Activated CD4-positive, CD25-positive, alpha-beta regulatory T cell (primary cell): ENCODE results near the gene BCL2L1.

Experiments
- DNase-seq, 4 experiments: peaks; one replicate each; lab custom pipeline; 2025; lab: John Stamatoyannopoulos, UW

BCL2L1 gene

DNA sequence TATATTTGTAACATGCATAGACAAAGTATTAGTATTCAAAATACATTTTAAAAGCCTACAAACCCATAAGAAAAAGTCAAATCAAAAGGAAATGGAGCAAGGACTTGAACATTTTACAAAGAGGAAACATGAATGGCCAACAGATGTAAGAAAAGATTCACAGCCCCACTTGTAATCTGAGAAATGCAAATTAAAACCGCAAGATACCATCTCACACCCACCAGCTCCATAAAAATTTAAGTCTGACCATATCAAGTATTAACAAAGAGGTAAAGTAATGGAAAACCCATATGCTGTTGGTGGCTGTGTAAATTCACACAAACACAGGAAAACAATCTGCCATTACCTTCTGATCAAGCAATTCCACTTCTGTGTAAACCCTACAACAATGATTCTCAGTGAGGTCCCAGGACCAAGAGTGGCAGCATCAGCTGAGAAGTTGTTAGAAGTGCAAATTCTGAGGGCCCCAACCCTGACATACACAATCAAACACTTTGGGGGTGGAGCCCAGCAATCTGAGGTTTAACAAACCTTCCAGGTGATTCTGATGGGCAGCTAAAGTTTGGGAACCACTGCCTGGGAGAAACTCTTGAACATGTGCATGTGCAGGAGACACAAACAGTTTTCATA, 30.9 kb downstream of the BCL2L1 start:
- no peak for DNase-seq

GRCh38 chr20:31690124-31690666, 32.5 kb downstream of the BCL2L1 start:
- no peak for DNase-seq

DNA sequence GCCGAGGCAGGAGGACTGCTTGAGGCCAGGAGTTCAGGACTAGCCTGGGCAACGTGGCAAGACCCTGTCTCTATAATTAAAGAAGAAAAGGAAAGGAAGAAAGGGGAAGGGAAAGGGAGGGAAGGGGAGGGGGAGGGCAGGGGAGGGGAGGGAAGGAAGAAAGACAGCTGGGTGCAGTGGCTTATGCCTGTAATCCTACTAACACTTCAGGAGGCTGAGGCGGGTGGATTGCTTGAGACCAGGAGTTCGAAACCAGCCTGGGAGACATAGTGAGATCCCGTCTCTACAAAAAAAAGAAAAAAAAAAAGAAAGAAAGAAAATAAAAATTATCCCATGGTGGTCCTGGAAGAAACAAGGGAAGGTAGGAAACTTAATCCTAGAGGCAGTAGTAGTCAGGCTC, 33.5 kb downstream of the BCL2L1 start:
- DNase-seq = no peak

DNA sequence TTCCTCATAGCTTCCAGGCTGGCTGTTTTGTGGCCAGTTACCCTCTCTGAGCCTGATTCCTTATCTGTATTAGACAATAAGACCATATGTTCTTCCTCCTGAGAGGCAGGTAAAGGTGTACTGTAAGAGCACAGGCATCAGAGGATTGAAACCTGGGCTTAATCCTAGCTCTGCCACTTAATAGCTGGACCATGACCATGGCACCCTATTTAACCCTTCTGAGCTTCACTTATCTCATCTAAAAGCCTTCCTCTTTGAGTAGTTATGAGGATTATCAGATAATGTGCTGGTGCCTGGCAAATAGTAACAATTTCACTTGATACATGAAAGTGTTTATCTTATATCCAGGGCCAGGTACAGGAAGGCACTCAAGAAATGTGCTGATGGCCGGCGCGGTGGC, 34.9 kb downstream of the BCL2L1 start:
- no peak for DNase-seq

- no peak for DNase-seq
These were observed 36.6 kb downstream of the BCL2L1 start for GRCh38 chr20:31685853-31686643.

DNA sequence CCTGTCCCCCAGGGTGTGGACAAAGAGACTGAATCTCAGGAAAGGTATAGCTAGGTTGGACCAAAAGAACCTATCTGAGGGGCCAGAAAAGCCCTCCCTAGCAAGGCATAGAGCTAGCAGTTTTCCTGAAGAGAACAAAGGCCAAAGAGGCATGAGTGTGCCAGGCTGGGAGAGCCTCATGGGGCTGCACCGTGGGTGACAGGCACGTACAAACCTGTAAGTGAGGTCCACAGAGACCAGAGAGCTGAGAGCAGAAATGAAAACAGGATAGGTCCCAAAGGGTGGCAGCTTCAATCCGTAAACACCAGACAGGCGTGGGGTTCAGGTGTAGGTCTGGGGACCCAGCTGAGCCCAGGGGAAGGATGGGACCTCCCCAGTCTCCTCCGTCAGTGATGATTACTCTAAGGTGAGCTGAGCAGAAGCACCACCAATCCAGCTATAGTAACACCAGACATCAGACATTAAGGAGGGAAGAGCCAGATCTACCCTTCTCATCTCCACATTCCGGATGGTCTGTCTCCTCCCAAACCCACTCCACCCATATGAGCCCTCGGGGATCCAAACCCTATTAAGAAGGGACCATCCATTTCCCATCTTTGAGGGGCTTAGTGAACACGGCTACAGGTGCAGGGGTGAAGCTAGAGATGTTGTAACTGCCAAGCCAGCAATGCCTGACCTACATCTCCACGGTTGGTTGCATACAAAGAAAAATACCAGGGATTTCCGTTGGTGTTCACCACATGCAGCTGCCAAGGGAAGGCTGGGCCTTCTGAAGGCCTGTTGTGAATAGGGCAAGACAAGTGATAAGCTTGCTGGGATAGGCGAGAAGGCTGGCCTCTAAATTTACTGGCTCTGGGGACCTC, 38.3 kb downstream of the BCL2L1 start:
- no peak for DNase-seq

DNA sequence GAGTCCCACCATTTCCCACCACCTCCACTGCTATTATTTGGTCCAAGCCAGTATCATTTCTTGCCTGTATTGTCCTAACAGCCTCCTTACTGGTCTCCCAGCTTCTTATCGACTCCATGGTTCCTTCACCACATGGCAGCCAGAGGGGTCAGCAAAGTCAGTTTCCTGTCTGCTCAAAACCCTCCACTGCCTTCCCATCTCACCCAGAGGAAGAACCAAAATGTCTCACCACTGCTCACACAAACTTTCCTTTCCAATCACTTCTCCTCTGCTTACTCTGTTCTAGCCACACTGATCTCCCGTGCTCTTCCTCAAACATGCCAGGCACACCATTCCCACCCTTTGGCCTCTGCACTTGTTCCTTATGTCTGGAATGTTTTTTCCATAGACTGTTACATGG, 39.7 kb downstream of the BCL2L1 start:
- DNase-seq = no peak

DNA sequence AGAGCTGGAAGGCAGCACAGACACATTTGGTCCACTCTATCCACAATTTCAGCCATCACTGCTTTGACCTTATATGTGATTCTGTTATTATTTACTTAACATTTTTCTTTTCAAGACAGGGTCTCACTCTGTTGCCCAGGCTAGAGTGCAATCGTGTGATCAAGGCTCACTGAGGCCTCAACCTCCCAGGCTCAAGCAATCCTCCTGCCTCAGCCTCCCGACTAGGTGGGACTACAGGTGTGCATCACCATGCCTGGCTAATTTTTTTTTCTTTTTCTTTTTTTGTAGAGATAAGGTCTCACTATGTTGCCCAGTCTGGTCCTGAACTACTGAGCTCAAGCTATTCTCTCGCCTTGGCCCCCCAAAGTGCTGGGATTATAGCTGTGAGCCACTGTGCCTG, 40.3 kb downstream of the BCL2L1 start:
- DNase-seq = no peak

DNA sequence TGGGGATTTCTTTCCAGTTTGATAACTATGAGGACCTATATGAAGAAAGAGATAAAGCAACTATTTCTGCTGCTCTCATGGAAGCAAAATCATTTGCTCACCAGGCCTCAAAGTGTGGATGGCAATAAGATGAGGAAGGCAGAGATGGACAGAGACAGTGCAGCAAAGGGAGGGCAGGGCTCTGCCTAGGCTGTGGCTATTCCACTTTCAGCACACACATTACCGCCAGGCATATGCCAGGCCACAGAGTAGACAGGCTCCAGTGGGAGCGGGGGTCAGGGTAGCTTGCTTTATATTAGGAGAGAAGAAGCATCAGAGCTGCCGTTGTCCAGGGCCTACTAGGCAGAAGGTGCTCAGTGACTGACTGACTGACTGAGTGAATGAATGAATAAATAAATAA, 40.9 kb downstream of the BCL2L1 start:
- no peak for DNase-seq

GRCh38 chr20:31681128-31681727, 41.4 kb downstream of the BCL2L1 start:
- DNase-seq = no peak

GRCh38 chr20:31680286-31681127, 42.2 kb downstream of the BCL2L1 start:
- no peak for DNase-seq

DNA sequence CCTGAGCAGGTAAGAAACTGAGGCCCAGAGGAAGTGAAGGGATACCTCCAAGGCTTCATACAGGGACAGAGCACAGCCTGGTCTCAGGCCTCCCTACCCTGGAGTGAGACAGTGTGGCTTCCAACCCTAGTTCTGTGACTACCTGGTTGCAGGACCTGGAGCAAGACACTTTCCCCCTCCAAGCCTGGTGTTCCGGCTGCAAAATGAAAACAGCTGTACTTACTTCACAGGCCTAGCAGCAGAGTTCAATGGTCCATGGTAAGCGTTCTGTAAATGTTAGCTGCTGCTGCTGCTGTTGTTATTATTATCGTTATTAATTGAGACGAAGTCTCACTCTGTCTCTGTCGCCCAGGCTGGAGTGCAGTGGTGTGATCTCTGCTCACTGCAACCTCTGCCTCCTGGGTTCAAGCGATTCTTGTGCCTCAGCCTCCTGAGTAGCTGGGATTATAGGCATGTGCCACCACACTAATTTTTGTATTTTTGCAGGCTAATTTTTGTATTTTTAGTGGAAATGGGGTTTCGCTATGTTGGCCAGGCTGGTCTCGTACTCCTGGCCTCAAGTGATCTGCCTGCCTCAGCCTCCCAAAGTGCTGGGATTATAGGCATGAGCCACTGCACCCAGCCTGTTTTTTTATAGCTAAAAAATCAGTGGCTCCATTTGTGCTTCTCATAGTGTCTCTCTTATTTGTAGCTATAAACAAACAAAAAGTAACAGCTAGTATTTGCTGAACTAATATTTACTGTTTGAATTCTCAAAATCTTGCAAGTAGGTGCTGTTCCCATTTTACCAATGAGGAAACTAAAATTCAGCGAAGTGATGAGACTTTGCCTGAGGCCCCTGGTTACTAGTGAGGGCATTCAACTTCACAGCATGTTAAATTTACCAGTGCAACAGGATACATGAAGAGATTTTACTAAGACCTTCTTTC, 43.0 kb downstream of the BCL2L1 start:
- no peak for DNase-seq

GRCh38 chr20:31678389-31679356, 44.0 kb downstream of the BCL2L1 start:
- DNase-seq = no peak

DNA sequence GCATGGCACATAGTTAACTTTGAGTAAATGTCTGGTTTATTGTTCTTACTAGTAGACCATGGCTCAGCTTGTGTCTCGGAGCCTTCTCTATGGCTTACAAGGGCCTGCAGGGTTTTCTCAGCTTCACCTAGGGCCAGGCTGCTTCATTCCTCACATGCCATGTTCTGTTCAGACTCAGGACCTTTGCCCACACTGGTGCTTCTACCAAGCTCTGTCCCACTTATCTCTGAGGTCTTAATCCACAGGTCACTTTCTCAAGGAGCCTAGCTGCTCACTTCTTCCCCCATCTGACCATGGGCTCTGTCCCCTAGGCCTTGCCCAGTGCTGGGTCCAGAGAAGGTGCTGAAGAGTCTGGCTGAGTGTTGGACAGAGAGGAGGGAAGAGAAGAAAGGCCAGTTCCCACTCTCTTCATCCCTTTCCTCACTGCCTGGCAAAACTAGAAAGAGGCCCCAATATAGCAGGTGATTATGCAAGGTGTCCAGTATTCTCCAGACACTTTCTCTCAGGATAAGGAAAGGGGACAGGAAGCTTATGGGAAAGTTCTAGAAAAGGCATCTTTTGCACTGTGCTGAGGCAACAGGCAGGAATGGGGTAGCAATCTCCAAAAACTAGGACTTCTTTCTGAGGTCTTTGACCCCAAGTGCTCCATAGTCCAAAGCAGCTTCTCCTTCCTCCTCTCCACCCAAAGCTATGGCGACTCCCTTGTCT, 45.0 kb downstream of the BCL2L1 start:
- no peak for DNase-seq

GRCh38 chr20:31676609-31676989, 46.1 kb downstream of the BCL2L1 start:
- no peak for DNase-seq

DNA sequence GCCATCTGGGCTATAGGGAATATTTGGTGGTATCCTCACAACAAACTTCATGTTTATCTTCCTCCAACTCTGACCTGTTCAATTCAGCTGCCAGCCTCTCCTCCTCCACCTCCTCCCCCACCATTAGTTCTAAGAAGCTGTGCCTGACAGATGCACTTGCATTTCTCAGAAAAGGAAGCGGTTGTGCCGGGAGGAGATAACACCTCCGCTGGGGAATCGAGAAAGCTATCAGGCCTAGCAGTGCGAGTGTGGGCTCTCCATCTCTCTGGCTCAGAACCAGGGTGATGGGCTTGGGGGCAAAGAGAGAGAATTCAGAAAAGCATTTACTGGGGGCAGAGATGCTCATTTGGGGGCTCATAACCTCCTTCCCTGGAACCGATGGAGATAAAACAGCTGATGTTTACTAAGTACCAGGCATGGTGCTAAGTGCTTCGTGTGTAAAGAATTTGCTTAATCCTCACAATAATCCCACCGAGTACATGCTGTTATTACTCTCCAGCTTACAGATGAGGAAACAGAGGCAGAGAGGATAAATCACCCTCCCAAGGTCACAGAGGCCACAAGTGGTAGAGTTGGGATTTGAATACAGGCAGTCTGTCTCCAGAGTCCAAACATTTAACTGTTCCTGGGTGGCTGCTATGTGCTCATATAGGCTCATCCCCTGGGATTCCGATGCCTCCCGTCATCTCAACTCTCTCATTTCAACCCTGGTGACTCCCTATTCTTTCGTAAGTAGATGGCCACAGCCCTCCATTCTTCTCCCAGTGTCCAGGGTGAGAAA, 46.6 kb downstream of the BCL2L1 start:
- peak in 3 of 4 experiments; percentile 17 to 73 (median 64) for DNase-seq
